ENCODE data around the gene PSTPIP2.
"Not testable (repeated sequence)": the region's sequence is repeated elsewhere in the genome, so short reads cannot be mapped to it uniquely, and the experiment has no call there.

PSTPIP2 gene

DNA sequence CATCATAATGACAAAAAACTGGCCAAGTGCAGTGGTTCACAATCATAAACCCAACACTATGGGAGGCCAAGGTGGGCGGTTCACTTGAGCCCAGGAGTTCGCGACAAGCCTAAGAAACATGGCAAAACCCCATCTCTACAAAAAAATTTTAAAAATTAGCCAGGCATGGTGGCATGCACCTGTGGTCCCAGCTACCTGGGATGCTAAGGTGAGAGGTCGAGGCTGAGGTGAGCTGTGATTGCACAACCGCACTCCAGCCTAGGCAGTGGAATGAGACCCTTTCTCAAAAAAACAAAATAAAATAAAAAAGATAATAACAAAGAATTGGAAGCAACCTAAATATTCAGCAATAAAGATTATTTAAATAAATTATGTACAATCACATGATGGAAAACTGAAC is 21.8 kb downstream of the PSTPIP2 start:
- H3K36me3 ChIP-seq (ENCODE audit: insufficient read depth, low read length), result no peaks in the 10 kb centered on the region
- no peak overlapping the region for H3K9ac ChIP-seq (ENCODE audit: low read depth, low read length)
- no peak overlapping the region for H3K4me3 ChIP-seq (ENCODE audit: low read length)
- over 99% methylated on average over 4 of the region's 5 CpGs for WGBS
- no peak overlapping the region for H3K27ac ChIP-seq (ENCODE audit: low read depth, low read length)
- H3K9me3 ChIP-seq (ENCODE audit: insufficient read depth, low read depth, low read length), result no peaks in the 10 kb centered on the region
- H3K4me1 ChIP-seq (ENCODE audit: insufficient read depth, low read length), result no peaks in the 10 kb centered on the region
- H3K27me3 ChIP-seq (ENCODE audit: insufficient read depth, low read length), result no peaks in the 10 kb centered on the region

DNA sequence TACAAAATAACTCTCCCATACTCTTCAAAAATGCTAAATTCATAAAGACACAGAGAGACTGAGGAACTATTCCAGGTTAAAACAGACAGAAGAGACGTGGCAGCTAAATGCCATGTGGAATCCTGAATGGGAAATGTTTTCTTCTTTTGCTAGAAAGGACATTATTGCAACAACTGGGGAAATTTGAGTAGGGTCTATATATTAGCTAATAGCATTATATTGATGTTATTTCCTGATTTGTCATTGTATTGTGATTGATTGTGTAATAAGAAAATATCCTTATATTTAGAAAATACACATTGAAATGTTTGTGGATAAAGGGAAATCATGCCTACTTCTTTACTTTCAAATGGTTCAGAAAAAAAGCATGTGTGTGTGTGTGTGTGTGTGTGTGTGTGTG is 23.4 kb downstream of the PSTPIP2 start:
- Histone ChIP-seq H3K4me1 (ENCODE audit: insufficient read depth, low read length) (no peaks in the 10 kb centered on the region), H3K4me3 (ENCODE audit: low read length) (no peak overlapping the region), H3K27ac (ENCODE audit: low read depth, low read length) (no peak overlapping the region), H3K27me3 (ENCODE audit: insufficient read depth, low read length) (no peaks in the 10 kb centered on the region), H3K9me3 (ENCODE audit: insufficient read depth, low read depth, low read length) (no peaks in the 10 kb centered on the region), H3K9ac (ENCODE audit: low read depth, low read length) (no peak overlapping the region), H3K36me3 (ENCODE audit: insufficient read depth, low read length) (no peaks in the 10 kb centered on the region)
- 94% methylated on average over 1 of the region's 1 CpG for WGBS

DNA sequence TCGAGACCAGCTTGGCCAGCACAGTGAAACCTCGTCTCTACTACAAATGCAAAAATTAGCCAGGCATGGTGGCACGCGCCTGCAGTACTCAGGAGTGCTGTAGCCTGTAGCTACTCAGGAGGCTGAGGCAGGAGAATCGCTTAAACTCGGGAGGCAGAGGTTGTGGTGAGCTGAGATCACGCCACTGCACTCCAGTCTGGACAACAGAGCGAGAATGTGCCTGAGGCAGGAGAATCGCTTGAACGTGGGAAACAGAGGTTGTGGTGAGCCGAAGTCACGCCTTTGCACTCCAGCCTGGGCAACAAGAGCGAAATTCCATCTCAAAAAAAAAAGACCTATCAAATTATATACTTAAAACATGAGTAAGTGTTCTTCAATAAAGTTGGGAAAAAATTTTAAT is 24.7 kb downstream of the PSTPIP2 start:
- not testable (repeated sequence) for H3K27ac ChIP-seq (ENCODE audit: low read depth, low read length); H3K27me3 ChIP-seq (ENCODE audit: insufficient read depth, low read length); H3K9me3 ChIP-seq (ENCODE audit: insufficient read depth, low read depth, low read length); H3K9ac ChIP-seq (ENCODE audit: low read depth, low read length); H3K4me3 ChIP-seq (ENCODE audit: low read length); H3K36me3 ChIP-seq (ENCODE audit: insufficient read depth, low read length); H3K4me1 ChIP-seq (ENCODE audit: insufficient read depth, low read length)
- WGBS, result 93% methylated on average over 12 of the region's 13 CpGs

GRCh38 chr18:46046688-46047087 is 25.4 kb downstream of the PSTPIP2 start:
- Histone ChIP-seq H3K27me3 (ENCODE audit: insufficient read depth, low read length) (no peaks in the 10 kb centered on the region), H3K9me3 (ENCODE audit: insufficient read depth, low read depth, low read length) (no peaks in the 10 kb centered on the region), H3K4me1 (ENCODE audit: insufficient read depth, low read length) (peaks cover 15% of the 10 kb centered on the region; the same call in 1 of the 2 replicates), H3K9ac (ENCODE audit: low read depth, low read length) (no peak overlapping the region), H3K27ac (ENCODE audit: low read depth, low read length) (no peak overlapping the region), H3K4me3 (ENCODE audit: low read length) (no peak overlapping the region), H3K36me3 (ENCODE audit: insufficient read depth, low read length) (no peaks in the 10 kb centered on the region)
- WGBS, result 93% methylated on average over 2 of the region's 2 CpGs

DNA sequence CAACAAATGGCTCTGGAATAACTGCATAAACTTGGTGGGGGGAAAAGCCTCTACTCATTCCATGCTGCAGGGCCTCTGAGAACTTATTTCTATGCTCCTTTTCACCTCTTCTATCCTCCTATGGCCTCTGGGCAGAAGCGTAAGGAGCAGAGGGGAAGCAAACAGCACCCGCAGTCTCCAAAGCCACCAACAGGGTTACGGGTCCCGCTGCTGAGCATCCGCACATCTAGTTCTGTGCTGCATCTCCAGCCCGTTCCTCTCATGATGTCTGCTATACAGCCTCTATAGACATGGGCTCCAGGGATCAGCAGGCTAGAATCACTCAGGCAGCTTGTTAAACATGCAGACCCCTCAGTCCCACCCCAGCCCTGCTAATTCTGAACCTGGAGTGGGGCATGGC is 25.9 kb downstream of the PSTPIP2 start:
- Histone ChIP-seq H3K27me3 (ENCODE audit: insufficient read depth, low read length) (no peaks in the 10 kb centered on the region), H3K4me1 (ENCODE audit: insufficient read depth, low read length) (peaks cover 17% of the 10 kb centered on the region; the same call in 1 of the 2 replicates), H3K9me3 (ENCODE audit: insufficient read depth, low read depth, low read length) (no peaks in the 10 kb centered on the region), H3K4me3 (ENCODE audit: low read length) (no peak overlapping the region), H3K9ac (ENCODE audit: low read depth, low read length) (no peak overlapping the region), H3K27ac (ENCODE audit: low read depth, low read length) (no peak overlapping the region), H3K36me3 (ENCODE audit: insufficient read depth, low read length) (no peaks in the 10 kb centered on the region)
- WGBS, result 88% methylated on average over 6 of the region's 6 CpGs

- WGBS, result 56% methylated on average over 3 of the region's 3 CpGs
These were observed 29.4 kb downstream of the PSTPIP2 start for GRCh38 chr18:46042571-46043123.

DNA sequence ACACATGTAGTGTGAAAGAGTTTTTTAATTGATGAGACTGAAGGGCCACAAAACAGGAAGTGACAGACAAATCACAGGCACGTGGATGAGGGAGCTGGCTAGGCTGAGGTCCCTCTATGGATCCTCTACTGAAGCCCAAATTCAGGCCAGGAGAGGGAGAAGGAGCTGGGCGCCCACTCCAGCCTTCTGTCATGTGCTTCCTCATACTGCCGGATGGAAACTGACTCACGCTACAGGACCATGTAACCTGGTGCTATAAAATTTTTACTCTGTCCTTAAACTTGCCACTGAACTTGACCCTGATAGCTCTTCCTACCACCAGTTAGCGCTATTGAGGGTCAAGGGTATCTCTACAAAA is 31.3 kb downstream of the PSTPIP2 start:
- H3K9ac ChIP-seq (ENCODE audit: low read depth, low read length), result no peak overlapping the region
- 91% methylated on average over 5 of the region's 5 CpGs for WGBS
- no peak overlapping the region for H3K27ac ChIP-seq (ENCODE audit: low read depth, low read length)
- peaks cover 17% of the 10 kb centered on the region; the same call in 1 of the 2 replicates for H3K4me1 ChIP-seq (ENCODE audit: insufficient read depth, low read length)
- H3K27me3 ChIP-seq (ENCODE audit: insufficient read depth, low read length), result no peaks in the 10 kb centered on the region
- H3K4me3 ChIP-seq (ENCODE audit: low read length), result no peak overlapping the region
- no peaks in the 10 kb centered on the region for H3K36me3 ChIP-seq (ENCODE audit: insufficient read depth, low read length)
- no peaks in the 10 kb centered on the region for H3K9me3 ChIP-seq (ENCODE audit: insufficient read depth, low read depth, low read length)

More at GRCh38 chr18:46042571-46043123, 29.4 kb downstream of the PSTPIP2 start:
- no peak overlapping the region for H3K27ac ChIP-seq (ENCODE audit: low read depth, low read length)
- no peaks in the 10 kb centered on the region for H3K27me3 ChIP-seq (ENCODE audit: insufficient read depth, low read length)
- H3K9me3 ChIP-seq (ENCODE audit: insufficient read depth, low read depth, low read length), result no peaks in the 10 kb centered on the region
- no peaks in the 10 kb centered on the region for H3K36me3 ChIP-seq (ENCODE audit: insufficient read depth, low read length)
- peaks cover 17% of the 10 kb centered on the region; the same call in 1 of the 2 replicates for H3K4me1 ChIP-seq (ENCODE audit: insufficient read depth, low read length)
- no peak overlapping the region for H3K9ac ChIP-seq (ENCODE audit: low read depth, low read length)
- H3K4me3 ChIP-seq (ENCODE audit: low read length), result no peak overlapping the region

GRCh38 chr18:46040033-46040746 is 31.9 kb downstream of the PSTPIP2 start:
- Histone ChIP-seq H3K9ac (ENCODE audit: low read depth, low read length) (no peak overlapping the region), H3K27me3 (ENCODE audit: insufficient read depth, low read length) (no peaks in the 10 kb centered on the region), H3K9me3 (ENCODE audit: insufficient read depth, low read depth, low read length) (no peaks in the 10 kb centered on the region), H3K4me3 (ENCODE audit: low read length) (no peak overlapping the region), H3K36me3 (ENCODE audit: insufficient read depth, low read length) (no peaks in the 10 kb centered on the region), H3K4me1 (ENCODE audit: insufficient read depth, low read length) (peaks cover 17% of the 10 kb centered on the region; the same call in 1 of the 2 replicates), H3K27ac (ENCODE audit: low read depth, low read length) (no peak overlapping the region)
- WGBS, result 81% methylated on average over 5 of the region's 5 CpGs

DNA sequence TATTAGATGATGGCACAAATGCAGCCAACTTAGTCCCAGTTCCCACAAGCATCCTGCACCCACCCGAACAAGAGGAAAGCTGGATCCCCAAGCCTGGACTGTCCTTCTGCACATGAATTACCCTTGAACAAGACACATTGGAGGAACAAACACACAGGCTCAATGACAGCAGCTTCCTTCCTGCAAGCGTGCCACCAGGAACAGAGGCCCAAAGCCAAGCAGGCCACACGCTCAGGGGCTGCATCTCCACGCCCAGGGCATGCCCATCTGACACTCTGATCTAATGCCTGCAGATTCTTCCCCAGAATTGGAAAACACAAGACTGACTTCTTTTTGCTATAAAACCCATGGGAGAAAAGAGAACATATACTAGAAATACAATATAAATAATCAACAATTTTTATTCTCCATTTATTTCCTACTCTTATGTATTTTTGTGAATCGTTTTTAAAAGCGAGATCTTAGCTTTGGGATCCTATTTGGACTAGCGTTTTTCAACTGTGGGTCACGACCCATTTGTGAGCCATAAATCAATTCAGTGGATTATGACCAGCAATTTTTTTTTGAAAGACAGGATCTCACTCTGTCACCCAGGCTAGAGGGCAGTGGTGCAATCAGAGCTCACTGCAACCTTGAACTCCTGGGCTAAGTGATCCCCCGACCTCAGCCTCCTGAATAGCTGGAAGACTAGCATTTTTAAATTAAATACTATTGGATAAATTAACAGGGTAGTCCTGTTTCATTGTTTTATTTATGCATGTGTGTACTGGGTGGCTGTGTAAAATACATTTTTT is 34.4 kb downstream of the PSTPIP2 start:
- H3K4me1 ChIP-seq (ENCODE audit: insufficient read depth, low read length), result peaks cover 11% of the 10 kb centered on the region; the same call in 1 of the 2 replicates

DNA sequence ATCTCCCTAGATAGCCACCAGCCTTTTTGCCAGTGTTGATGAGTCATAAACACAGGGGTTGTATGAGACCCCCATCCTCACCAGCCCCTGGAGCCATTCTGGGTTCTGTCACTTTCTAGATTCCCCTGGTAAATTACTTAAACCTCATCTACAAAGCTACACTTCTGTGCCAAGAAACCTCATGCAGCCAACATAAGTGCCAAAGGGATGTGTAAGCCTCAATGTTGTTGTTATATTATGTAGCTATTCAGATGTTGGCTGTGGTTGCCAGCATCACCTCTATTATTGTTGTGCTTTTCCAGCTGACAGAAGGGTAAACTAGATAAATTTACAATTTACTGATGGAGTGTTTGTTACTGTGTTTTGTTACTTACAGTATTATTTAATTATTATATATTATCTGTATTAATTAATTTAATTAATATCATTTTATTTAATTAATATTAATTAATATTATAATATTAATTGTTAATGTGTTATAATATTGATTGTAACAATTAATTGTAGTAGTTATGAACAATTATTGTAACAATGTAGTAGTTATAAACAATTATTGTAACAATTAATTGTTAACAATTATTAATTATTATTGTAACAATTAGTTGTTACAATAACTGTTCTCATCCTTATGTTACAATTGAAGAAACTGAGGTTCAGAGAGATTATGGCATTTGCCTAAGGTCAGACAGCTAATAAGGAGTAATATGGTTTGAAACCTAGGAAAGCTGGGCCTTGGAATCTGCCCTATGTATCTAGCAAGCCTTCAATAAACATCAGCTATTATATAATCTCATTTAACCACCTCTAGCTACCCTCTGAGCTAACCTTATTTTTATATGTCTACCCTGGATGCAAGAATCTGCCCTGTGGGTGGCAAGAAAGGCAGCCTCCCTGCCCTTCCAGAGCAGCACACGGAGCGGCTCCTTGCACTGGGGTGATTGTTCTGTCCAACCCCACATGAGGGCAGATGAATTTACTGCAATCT is 36.1 kb downstream of the PSTPIP2 start:
- no peak overlapping the region for H3K4me3 ChIP-seq (ENCODE audit: low read length)
- 97% methylated on average over 2 of the region's 2 CpGs for whole genome bisulfite sequencing
- no peaks in the 10 kb centered on the region for H3K9me3 ChIP-seq (ENCODE audit: insufficient read depth, low read depth, low read length)

More for the DNA sequence above, 34.4 kb downstream of the PSTPIP2 start:
- no peaks in the 10 kb centered on the region for H3K9me3 ChIP-seq (ENCODE audit: insufficient read depth, low read depth, low read length)
- 94% methylated on average over 9 of the region's 9 CpGs for WGBS
- H3K4me3 ChIP-seq (ENCODE audit: low read length), result no peak overlapping the region
- H3K9ac ChIP-seq (ENCODE audit: low read depth, low read length), result no peak overlapping the region
- H3K27me3 ChIP-seq (ENCODE audit: insufficient read depth, low read length), result no peaks in the 10 kb centered on the region
- no peak overlapping the region for H3K27ac ChIP-seq (ENCODE audit: low read depth, low read length)
- no peaks in the 10 kb centered on the region for H3K36me3 ChIP-seq (ENCODE audit: insufficient read depth, low read length)

More for the DNA sequence above, 36.1 kb downstream of the PSTPIP2 start:
- H3K4me1 ChIP-seq (ENCODE audit: insufficient read depth, low read length), result no peaks in the 10 kb centered on the region
- H3K27ac ChIP-seq (ENCODE audit: low read depth, low read length), result no peak overlapping the region
- no peak overlapping the region for H3K9ac ChIP-seq (ENCODE audit: low read depth, low read length)
- H3K27me3 ChIP-seq (ENCODE audit: insufficient read depth, low read length), result peaks cover 5% of the 10 kb centered on the region; the same call in 1 of the 2 replicates
- H3K36me3 ChIP-seq (ENCODE audit: insufficient read depth, low read length), result no peaks in the 10 kb centered on the region
